Peyer's patch (tissue), 4 donors: ENCODE results near the gene ARHGAP15.

ENCODE experiments used
- CTCF ChIP-seq, 6 experiments: fragments of 450-650 bp in 4 of 6; fragments of 200-600 bp in 2 of 6; sonication (generic) in 1 of 6; IDR thresholded peaks; one replicate each; pipeline ENCODE4 v1.5.1; 2017 to 2019; ENCODE audit warnings: antibody characterized with exemption in 6 of 6, mild to moderate bottlenecking in 3 of 6, moderate library complexity in 1 of 6
- POLR2A ChIP-seq, 2 donors: fragments of 450-650 bp; IDR thresholded peaks; one replicate each; pipeline ENCODE4 v1.5.1; 2017; ENCODE audit warnings: antibody characterized with exemption in 2 of 2, mild to moderate bottlenecking in 2 of 2, moderate library complexity in 2 of 2

- no peak for TF ChIP-seq CTCF (IDR thresholded peaks at IDR 0.05)
- no peak for TF ChIP-seq POLR2A (IDR thresholded peaks at IDR 0.05)
Measured at GRCh38 chr2:143436951-143437350, 307.7 kb downstream of the ARHGAP15 start.
